Cardiac muscle cell (in vitro differentiated cells and primary cell): ENCODE results near the gene EPN2. TPM values are rescaled to one million over a fixed set of nuclear protein-coding genes. Genes with fewer than 3 reads are reported as not detected.
"Not testable (repeated sequence)": the region's sequence is repeated elsewhere in the genome, so short reads cannot be mapped to it uniquely, and the experiment has no call there.

ENCODE experiments used
- DNase-seq, 2 donors: peaks; one replicate each; pipeline versions ENCODE4 v3.0.0 to v3.0.0-alpha.2; 2010 to 2017; ENCODE audit warnings: low read depth in 1 of 2, low spot score in 1 of 2
- H3K27ac ChIP-seq: fragments of 200-600 bp; sonication (generic); 2 replicates; pipeline ENCODE4 v1.5.1; 2016
- H3K27me3 ChIP-seq: fragments of 200-600 bp; sonication (generic); 2 replicates; pipeline ENCODE4 v1.6.0; 2016; ENCODE audit warnings: control low read depth
- H3K36me3 ChIP-seq: fragments of 200-600 bp; sonication (generic); 2 replicates; pipeline ENCODE4 v1.5.1; 2016; ENCODE audit warnings: control low read depth
- H3K4me1 ChIP-seq: fragments of 200-600 bp; sonication (generic); 2 replicates; pipeline ENCODE4 v1.8.1; 2017; ENCODE audit warnings: low read depth, mild to moderate bottlenecking, mixed run types
- H3K4me3 ChIP-seq: fragments of 200-600 bp; sonication (generic); 2 replicates; pipeline ENCODE4 v1.5.1; 2016; ENCODE audit warnings: mild to moderate bottlenecking
- H3K9me3 ChIP-seq: fragments of 200-600 bp; sonication (generic); 2 replicates; pipeline ENCODE4 v1.5.1; 2017; ENCODE audit warnings: low read depth, mild to moderate bottlenecking, control low read depth
- CTCF ChIP-seq: IDR thresholded peaks from 2 replicates; pipeline ENCODE4 v1.5.1; 2012; ENCODE audit warnings: low read depth, mild to moderate bottlenecking, low read length
- polyA plus RNA-seq: library from polyadenylated mRNA; unstranded; fragments of >200 nt; fragmentation: Nextera tagmentation; extraction: Ambion mirVana; gene quantifications from 2 replicates; pipeline ENCODE4 v1.2.1, GENCODE V29; 2016
- total RNA-seq: library from RNA; depleted of rRNA; stranded (reverse); fragments of >200 nt; gene quantifications from 2 replicates; pipeline ENCODE4 v1.2.3, GENCODE V29; 2016

The EPN2 gene
- total and polyA plus RNA-seq, 2 experiments from 2014 or later: 43.5 to 45.5 TPM

DNA sequence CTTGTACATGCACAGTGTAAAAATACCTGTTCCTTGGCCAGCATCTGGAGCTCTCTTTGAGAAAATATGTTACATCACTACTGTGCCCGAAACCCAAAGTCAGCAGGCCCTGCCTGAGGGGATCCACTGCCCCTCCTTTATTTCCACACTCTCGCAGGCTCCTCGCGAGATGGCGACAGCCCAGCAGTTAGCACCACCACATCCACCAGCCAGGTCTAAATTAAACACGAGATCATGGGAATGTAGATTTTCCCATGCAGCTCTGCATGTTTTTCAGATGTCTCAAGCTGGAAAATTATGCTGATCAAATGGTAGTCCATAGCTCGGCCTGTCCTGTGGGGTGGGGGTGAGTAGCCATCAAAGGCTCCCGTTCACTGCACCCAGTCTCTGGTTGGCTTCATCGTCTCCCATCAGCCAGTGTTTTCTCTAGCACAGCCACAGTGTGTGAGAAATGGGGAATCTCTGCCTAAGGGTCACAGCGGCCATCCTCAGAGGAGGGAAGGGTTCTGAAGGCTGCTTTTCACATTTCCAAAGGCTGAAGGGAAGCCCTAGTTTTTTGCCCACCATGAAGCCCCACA lies 34.7 kb downstream of the EPN2 start:
- no peak for TF ChIP-seq CTCF
- DNase-seq: no peak
- peaks cover 29% of the 10 kb centered on the region for H3K4me1 ChIP-seq
- no peaks in the 10 kb centered on the region for H3K36me3 ChIP-seq
- H3K27me3 ChIP-seq: no peaks in the 10 kb centered on the region
- peak overlapping the region; percentile 22 for H3K27ac ChIP-seq
- no peaks in the 10 kb centered on the region for H3K9me3 ChIP-seq
- H3K4me3 ChIP-seq: no peak overlapping the region

DNA sequence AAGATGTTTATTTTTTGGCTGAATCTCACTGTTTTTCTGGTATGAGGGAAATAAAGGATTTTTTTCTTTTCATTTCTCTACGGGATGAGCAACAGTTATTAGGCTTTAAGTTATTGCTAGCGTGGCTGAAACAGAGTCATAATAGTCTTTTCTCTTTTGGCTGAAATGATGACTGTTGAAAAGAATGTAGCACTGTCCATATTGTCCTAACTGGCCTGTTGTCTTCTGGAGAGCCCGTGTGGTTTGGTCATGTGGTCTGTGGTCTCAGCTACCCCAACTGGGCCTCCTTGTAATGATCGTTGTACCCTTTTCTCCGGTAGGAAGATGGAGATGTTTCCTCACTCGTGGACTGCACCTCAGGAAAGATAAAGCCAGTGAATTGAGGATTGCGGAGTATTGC lies 36.6 kb downstream of the EPN2 start:
- H3K36me3 ChIP-seq: no peaks in the 10 kb centered on the region
- no peak overlapping the region for H3K27ac ChIP-seq
- H3K4me1 ChIP-seq: peaks cover 29% of the 10 kb centered on the region
- no peaks in the 10 kb centered on the region for H3K9me3 ChIP-seq
- no peak for TF ChIP-seq CTCF
- DNase-seq: no peak
- H3K27me3 ChIP-seq: no peaks in the 10 kb centered on the region
- no peak overlapping the region for H3K4me3 ChIP-seq

- Histone ChIP-seq H3K4me3 (no peak overlapping the region), H3K27me3 (no peaks in the 10 kb centered on the region), H3K4me1 (peaks cover 20% of the 10 kb centered on the region), H3K9me3 (no peaks in the 10 kb centered on the region), H3K36me3 (no peaks in the 10 kb centered on the region), H3K27ac (no peak overlapping the region)
- no peak for DNase-seq
- no peak for TF ChIP-seq CTCF
These were observed 37.7 kb downstream of the EPN2 start for GRCh38 chr17:19274893-19275292.

DNA sequence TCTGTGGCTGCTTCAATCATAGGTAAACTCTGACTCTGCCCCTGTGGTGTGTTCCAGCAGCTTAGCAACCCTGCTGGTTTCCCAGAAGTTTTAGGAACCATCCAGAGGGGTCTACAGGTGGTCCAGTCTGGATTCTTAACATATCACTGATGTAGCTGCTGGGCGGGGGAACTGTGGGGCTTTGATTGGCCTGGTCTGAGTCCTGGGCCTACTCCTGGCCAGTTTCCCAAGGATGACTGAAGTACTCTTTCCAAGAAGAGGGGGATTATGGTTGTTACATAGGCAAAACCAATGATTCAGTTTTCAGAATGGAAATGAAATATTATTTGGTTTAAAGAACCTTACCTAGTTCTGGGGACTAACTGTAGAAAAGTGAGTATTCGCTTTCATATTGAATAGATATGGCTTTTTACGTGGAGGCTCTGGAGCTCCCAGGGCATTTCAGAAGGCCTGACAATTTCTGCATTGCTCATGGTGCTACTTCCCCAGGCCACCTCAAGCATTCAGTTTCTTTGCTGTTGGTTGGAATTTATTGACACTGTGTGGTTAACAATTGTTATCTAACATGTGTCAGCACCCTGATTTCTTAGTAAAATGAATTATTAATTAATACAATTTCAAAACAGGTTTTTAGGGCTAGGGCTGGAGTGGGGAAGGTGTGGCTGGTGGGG lies 38.4 kb downstream of the EPN2 start:
- no peak for TF ChIP-seq CTCF
- Histone ChIP-seq H3K4me1 (peaks cover 16% of the 10 kb centered on the region), H3K4me3 (no peak overlapping the region)

GRCh38 chr17:19278284-19278683 lies 41.1 kb downstream of the EPN2 start:
- DNase-seq, H3K4me3 ChIP-seq, H3K9me3 ChIP-seq: not testable (repeated sequence)

More for the DNA sequence above, 38.4 kb downstream of the EPN2 start:
- H3K9me3 ChIP-seq: no peaks in the 10 kb centered on the region
- H3K27me3 ChIP-seq: no peaks in the 10 kb centered on the region
- DNase-seq: no peak
- H3K36me3 ChIP-seq: no peaks in the 10 kb centered on the region
- no peak overlapping the region for H3K27ac ChIP-seq

DNA sequence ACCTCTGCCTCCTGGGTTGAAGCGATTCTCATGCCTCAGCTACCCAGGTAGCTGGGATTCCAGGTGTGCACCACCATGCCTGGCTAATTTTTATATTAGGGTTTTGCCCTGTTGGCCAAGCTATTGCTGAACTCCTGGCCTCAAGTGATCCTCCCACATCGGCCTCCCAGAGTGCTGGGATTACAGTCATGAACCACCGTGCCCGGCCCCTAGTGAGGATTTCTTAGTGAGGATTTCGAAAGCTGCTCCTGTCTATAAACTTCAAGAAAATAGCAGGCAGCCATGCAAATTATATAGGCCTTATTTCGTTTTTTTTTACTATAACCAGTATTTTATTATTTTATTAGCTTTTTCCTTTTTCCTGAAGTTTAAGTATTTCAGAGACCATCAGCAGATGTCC lies 41.6 kb downstream of the EPN2 start:
- Histone ChIP-seq H3K4me3 (no peak overlapping the region), H3K36me3 (no peaks in the 10 kb centered on the region), H3K27me3 (no peaks in the 10 kb centered on the region), H3K4me1 (no peaks in the 10 kb centered on the region), H3K9me3 (no peaks in the 10 kb centered on the region), H3K27ac (no peak overlapping the region)
- TF ChIP-seq CTCF: no peak
- DNase-seq: no peak

More at GRCh38 chr17:19278284-19278683, 41.1 kb downstream of the EPN2 start:
- H3K4me1 ChIP-seq, H3K36me3 ChIP-seq, H3K27ac ChIP-seq, H3K27me3 ChIP-seq: not testable (repeated sequence)
